ENCODE results near the gene PCDHGC4.

The PCDHGC4 gene

GRCh38 chr5:141514330-141515133, 29.7 kb downstream of the PCDHGC4 start:
- peaks cover 24% of the 10 kb centered on the region for H3K36me3 ChIP-seq (ENCODE audit: insufficient read depth, low read length)
- H3K27ac ChIP-seq (ENCODE audit: low read depth, low read length), result peak overlapping the region; percentile 88
- no peaks in the 10 kb centered on the region for H3K9me3 ChIP-seq (ENCODE audit: low read length)
- peak overlapping the region; percentile 66 for H3K9ac ChIP-seq (ENCODE audit: low read length)
- no peaks in the 10 kb centered on the region for H3K27me3 ChIP-seq (ENCODE audit: control insufficient read depth in 1 of 2, insufficient read depth in 2 of 2, low read length in 2 of 2)
- peak overlapping the region; percentile 83 to 92 for H3K4me3 ChIP-seq (ENCODE audit: low read depth in 1 of 2, low read length in 2 of 2)
- H3K4me1 ChIP-seq (ENCODE audit: insufficient read depth, low read length), result peaks cover 30% of the 10 kb centered on the region

DNA sequence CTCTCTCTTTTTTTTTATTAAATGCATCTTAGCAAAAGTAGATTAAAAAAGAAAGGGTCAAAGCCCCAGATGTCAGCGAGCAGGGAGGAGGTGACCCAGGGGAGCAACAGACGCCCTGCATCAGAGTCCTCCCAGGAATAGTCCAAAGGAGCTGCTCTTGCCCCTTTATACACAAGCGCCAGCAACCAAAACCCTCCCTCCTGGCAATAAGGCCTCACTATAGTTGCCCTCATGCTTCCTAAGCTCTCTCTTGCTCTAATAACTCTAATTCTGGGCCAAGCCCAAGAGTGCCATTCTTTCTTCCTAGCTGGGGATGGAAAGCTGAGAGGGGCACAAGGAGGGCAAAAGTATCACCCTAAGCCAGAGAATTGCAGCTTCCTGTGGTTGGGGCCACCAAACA, 30.3 kb downstream of the PCDHGC4 start:
- peaks cover 29% of the 10 kb centered on the region for H3K36me3 ChIP-seq (ENCODE audit: insufficient read depth, low read length)
- H3K9ac ChIP-seq (ENCODE audit: low read length), result no peak overlapping the region
- H3K9me3 ChIP-seq (ENCODE audit: low read length), result no peaks in the 10 kb centered on the region
- H3K4me1 ChIP-seq (ENCODE audit: insufficient read depth, low read length), result peaks cover 24% of the 10 kb centered on the region
- H3K27me3 ChIP-seq (ENCODE audit: control insufficient read depth in 1 of 2, insufficient read depth in 2 of 2, low read length in 2 of 2), result no peaks in the 10 kb centered on the region
- H3K4me3 ChIP-seq (ENCODE audit: low read depth in 1 of 2, low read length in 2 of 2), result no peak overlapping the region
- peak overlapping the region; percentile 88 for H3K27ac ChIP-seq (ENCODE audit: low read depth, low read length)

- Histone ChIP-seq H3K9ac (ENCODE audit: low read length) (no peak overlapping the region), H3K27me3 (ENCODE audit: control insufficient read depth in 1 of 2, insufficient read depth in 2 of 2, low read length in 2 of 2) (no peaks in the 10 kb centered on the region), H3K4me1 (ENCODE audit: insufficient read depth, low read length) (peaks cover 22% of the 10 kb centered on the region), H3K9me3 (ENCODE audit: low read length) (no peaks in the 10 kb centered on the region), H3K4me3 (ENCODE audit: low read depth in 1 of 2, low read length in 2 of 2) (no peak overlapping the region), H3K36me3 (ENCODE audit: insufficient read depth, low read length) (peaks cover 23% of the 10 kb centered on the region), H3K27ac (ENCODE audit: low read depth, low read length) (peak overlapping the region; percentile 88)
Observed at GRCh38 chr5:141515946-141516671, 31.3 kb downstream of the PCDHGC4 start.

DNA sequence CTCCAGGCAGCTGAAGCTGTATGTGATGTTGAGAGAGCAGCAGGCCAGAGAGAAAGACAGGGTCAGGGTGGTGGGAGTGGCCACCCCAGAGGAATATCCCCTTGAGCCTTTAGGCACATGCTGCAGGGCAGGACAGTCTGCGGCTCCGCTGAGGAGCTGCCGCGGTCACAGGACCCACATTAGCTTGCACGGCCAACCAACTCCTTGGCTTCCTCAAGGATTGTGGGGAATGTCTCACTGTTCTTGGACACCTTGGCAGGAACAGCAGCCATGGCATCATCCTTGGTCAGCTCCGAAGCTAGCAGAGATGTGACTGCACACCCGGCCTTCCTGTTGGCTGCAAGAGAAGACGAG, 31.8 kb downstream of the PCDHGC4 start:
- Histone ChIP-seq H3K27ac (ENCODE audit: low read depth, low read length) (no peak overlapping the region), H3K4me1 (ENCODE audit: insufficient read depth, low read length) (peaks cover 24% of the 10 kb centered on the region), H3K27me3 (ENCODE audit: control insufficient read depth in 1 of 2, insufficient read depth in 2 of 2, low read length in 2 of 2) (no peaks in the 10 kb centered on the region), H3K4me3 (ENCODE audit: low read depth in 1 of 2, low read length in 2 of 2) (no peak overlapping the region), H3K9me3 (ENCODE audit: low read length) (no peaks in the 10 kb centered on the region), H3K9ac (ENCODE audit: low read length) (no peak overlapping the region), H3K36me3 (ENCODE audit: insufficient read depth, low read length) (peaks cover 18% of the 10 kb centered on the region)

GRCh38 chr5:141517312-141517711, 32.5 kb downstream of the PCDHGC4 start:
- Histone ChIP-seq H3K9me3 (ENCODE audit: low read length) (no peaks in the 10 kb centered on the region), H3K4me1 (ENCODE audit: insufficient read depth, low read length) (peaks cover 31% of the 10 kb centered on the region), H3K4me3 (ENCODE audit: low read depth in 1 of 2, low read length in 2 of 2) (no peak overlapping the region), H3K9ac (ENCODE audit: low read length) (no peak overlapping the region), H3K27ac (ENCODE audit: low read depth, low read length) (no peak overlapping the region), H3K27me3 (ENCODE audit: control insufficient read depth in 1 of 2, insufficient read depth in 2 of 2, low read length in 2 of 2) (no peaks in the 10 kb centered on the region), H3K36me3 (ENCODE audit: insufficient read depth, low read length) (peaks cover 16% of the 10 kb centered on the region)

- H3K27me3 ChIP-seq (ENCODE audit: control insufficient read depth in 1 of 2, insufficient read depth in 2 of 2, low read length in 2 of 2), result no peaks in the 10 kb centered on the region
- no peak overlapping the region for H3K27ac ChIP-seq (ENCODE audit: low read depth, low read length)
- H3K4me3 ChIP-seq (ENCODE audit: low read depth in 1 of 2, low read length in 2 of 2), result no peak overlapping the region
- H3K9me3 ChIP-seq (ENCODE audit: low read length), result no peaks in the 10 kb centered on the region
- no peak overlapping the region for H3K9ac ChIP-seq (ENCODE audit: low read length)
- H3K36me3 ChIP-seq (ENCODE audit: insufficient read depth, low read length), result peaks cover 16% of the 10 kb centered on the region
- H3K4me1 ChIP-seq (ENCODE audit: insufficient read depth, low read length), result peaks cover 31% of the 10 kb centered on the region
Observed at GRCh38 chr5:141517880-141518617, 33.2 kb downstream of the PCDHGC4 start.

- no peak overlapping the region for H3K9ac ChIP-seq (ENCODE audit: low read length)
- peaks cover 16% of the 10 kb centered on the region for H3K36me3 ChIP-seq (ENCODE audit: insufficient read depth, low read length)
- H3K27me3 ChIP-seq (ENCODE audit: control insufficient read depth in 1 of 2, insufficient read depth in 2 of 2, low read length in 2 of 2), result no peaks in the 10 kb centered on the region
- H3K9me3 ChIP-seq (ENCODE audit: low read length), result no peaks in the 10 kb centered on the region
- H3K4me1 ChIP-seq (ENCODE audit: insufficient read depth, low read length), result peaks cover 31% of the 10 kb centered on the region
- H3K27ac ChIP-seq (ENCODE audit: low read depth, low read length), result no peak overlapping the region
- no peak overlapping the region for H3K4me3 ChIP-seq (ENCODE audit: low read depth in 1 of 2, low read length in 2 of 2)
Observed at GRCh38 chr5:141518618-141519015, 33.8 kb downstream of the PCDHGC4 start.

DNA sequence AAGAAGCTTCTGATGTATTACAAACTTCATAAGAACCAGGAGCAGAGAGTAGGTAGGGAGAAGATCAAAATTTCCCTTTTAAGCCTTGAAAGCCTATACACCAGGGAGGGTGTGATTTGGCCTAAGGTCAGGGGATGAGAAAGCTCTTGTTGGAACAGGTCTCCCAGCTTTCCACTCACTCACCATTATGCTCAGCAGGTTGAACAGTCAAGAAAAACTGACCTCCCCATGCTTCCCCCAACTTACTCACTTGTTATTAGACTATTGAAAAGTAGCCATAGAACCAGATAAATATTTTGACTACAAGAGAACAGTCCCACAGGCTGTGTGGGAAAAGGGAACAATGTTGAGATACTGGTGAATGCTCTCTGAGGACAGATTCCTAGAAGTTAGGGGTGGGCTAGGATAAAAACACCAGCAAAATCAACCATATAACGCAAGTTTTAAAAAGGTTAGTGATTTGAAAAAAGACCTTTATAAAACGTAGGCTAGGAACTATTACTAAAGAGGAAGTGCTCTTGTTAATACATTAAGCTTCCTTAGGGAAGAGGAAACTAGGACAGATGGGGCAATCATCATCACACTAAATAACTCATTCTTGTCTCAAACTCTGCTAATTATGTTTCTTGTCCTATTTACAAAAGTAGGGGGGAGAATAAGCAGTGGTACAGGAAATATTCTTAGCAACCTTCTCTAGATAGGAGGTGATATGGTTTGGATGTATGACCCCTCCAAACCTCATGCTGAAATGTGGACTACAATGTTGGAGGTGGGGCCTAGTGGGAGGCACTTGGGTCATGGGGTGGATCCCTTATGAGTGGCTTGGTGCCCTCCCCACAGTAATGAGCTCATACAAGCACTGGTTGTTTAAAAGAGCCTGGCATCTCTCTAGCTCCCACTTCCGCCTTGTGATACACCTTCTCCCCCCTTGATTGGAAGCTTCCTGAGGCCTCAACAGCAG, 35.1 kb downstream of the PCDHGC4 start:
- no peaks in the 10 kb centered on the region for H3K9me3 ChIP-seq (ENCODE audit: low read length)
- no peak overlapping the region for H3K4me3 ChIP-seq (ENCODE audit: low read depth in 1 of 2, low read length in 2 of 2)
- H3K4me1 ChIP-seq (ENCODE audit: insufficient read depth, low read length), result peaks cover 34% of the 10 kb centered on the region
- no peak overlapping the region for H3K9ac ChIP-seq (ENCODE audit: low read length)
- H3K27me3 ChIP-seq (ENCODE audit: control insufficient read depth in 1 of 2, insufficient read depth in 2 of 2, low read length in 2 of 2), result no peaks in the 10 kb centered on the region
- H3K27ac ChIP-seq (ENCODE audit: low read depth, low read length), result no peak overlapping the region
- H3K36me3 ChIP-seq (ENCODE audit: insufficient read depth, low read length), result peaks cover 16% of the 10 kb centered on the region

GRCh38 chr5:141521244-141521781, 36.5 kb downstream of the PCDHGC4 start:
- peak overlapping the region; percentile 20 for H3K27ac ChIP-seq (ENCODE audit: low read depth, low read length)
- H3K4me3 ChIP-seq (ENCODE audit: low read depth in 1 of 2, low read length in 2 of 2), result no peak overlapping the region
- H3K9ac ChIP-seq (ENCODE audit: low read length), result no peak overlapping the region
- no peaks in the 10 kb centered on the region for H3K9me3 ChIP-seq (ENCODE audit: low read length)
- H3K4me1 ChIP-seq (ENCODE audit: insufficient read depth, low read length), result peaks cover 26% of the 10 kb centered on the region
- H3K36me3 ChIP-seq (ENCODE audit: insufficient read depth, low read length), result peaks cover 12% of the 10 kb centered on the region
- H3K27me3 ChIP-seq (ENCODE audit: control insufficient read depth in 1 of 2, insufficient read depth in 2 of 2, low read length in 2 of 2), result no peaks in the 10 kb centered on the region

DNA sequence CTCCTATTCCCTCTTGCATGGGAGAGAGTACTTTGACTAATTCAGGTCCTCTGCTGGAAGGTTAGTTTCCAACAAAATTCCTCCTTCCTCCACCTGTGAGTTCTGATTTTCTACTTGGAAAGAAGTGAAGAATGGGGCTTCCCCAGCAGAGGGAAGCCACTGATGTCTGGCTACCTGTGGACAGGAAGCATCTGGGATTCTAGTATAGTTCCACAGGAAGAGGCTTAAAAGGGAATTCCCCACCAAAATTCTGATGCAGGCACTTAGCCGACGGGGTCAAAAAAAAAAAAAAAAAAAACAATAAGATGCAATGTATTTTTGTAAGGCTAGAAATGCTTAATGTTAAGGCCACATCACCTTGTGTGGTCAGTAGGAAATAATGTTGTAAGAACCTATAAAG, 37.5 kb downstream of the PCDHGC4 start:
- peaks cover 5% of the 10 kb centered on the region for H3K36me3 ChIP-seq (ENCODE audit: insufficient read depth, low read length)
- no peak overlapping the region for H3K9ac ChIP-seq (ENCODE audit: low read length)
- H3K27ac ChIP-seq (ENCODE audit: low read depth, low read length), result no peak overlapping the region

More for the DNA sequence above, 37.5 kb downstream of the PCDHGC4 start:
- Histone ChIP-seq H3K27me3 (ENCODE audit: control insufficient read depth in 1 of 2, insufficient read depth in 2 of 2, low read length in 2 of 2) (no peaks in the 10 kb centered on the region), H3K4me1 (ENCODE audit: insufficient read depth, low read length) (peaks cover 26% of the 10 kb centered on the region), H3K4me3 (ENCODE audit: low read depth in 1 of 2, low read length in 2 of 2) (no peak overlapping the region), H3K9me3 (ENCODE audit: low read length) (no peaks in the 10 kb centered on the region)

Measured in muscle layer of colon (tissue), 2 donors.